Gastroesophageal sphincter (tissue), 4 donors: ENCODE data around the gene MAP2K1. TPM values are rescaled to one million over a fixed set of nuclear protein-coding genes. Genes with fewer than 3 reads are reported as not detected.
"Not testable (repeated sequence)": the region's sequence is repeated elsewhere in the genome, so short reads cannot be mapped to it uniquely, and the experiment has no call there.

ENCODE experiments used
- ATAC-seq: fragments of 150-250 bp; one replicate; pipeline ENCODE4 v1.9.1; 2016; ENCODE audit warnings: mild to moderate bottlenecking, moderate library complexity
- H3K27ac ChIP-seq, 4 donors: fragments of 200-600 bp; sonication (generic) in 3 of 4; 1 replicate in 3 of 4; 2 replicates in 1 of 4; pipeline ENCODE4 v1.5.1; 2016 to 2019
- H3K27me3 ChIP-seq: fragments of 200-600 bp; sonication (generic); one replicate; pipeline ENCODE4 v1.5.1; 2019
- H3K36me3 ChIP-seq, 2 donors: fragments of 200-600 bp; sonication (generic); one replicate each; pipeline ENCODE4 v1.5.1; 2019; ENCODE audit warnings: control low read depth in 1 of 2
- H3K4me1 ChIP-seq, 3 donors: fragments of 200-600 bp; sonication (generic); 1 replicate in 2 of 3; 2 replicates in 1 of 3; pipeline ENCODE4 v1.5.1; 2016 to 2019; ENCODE audit warnings: control low read depth in 2 of 3
- H3K4me3 ChIP-seq, 2 donors: fragments of 200-600 bp; sonication (generic); one replicate each; pipeline ENCODE4 v1.5.1; 2019; ENCODE audit warnings: mild to moderate bottlenecking in 1 of 2, moderate library complexity in 1 of 2
- H3K9me3 ChIP-seq, 3 donors: fragments of 200-600 bp; sonication (generic); one replicate each; pipeline ENCODE4 v1.5.1; 2017 to 2019; ENCODE audit warnings: control low read depth in 2 of 3
- EP300 ChIP-seq: sonication (generic); formaldehyde crosslinking; IDR thresholded peaks from one replicate; pipeline ENCODE4 v1.6.1; 2017; ENCODE audit warnings: antibody characterized with exemption, mild to moderate bottlenecking
- POLR2A ChIP-seq, 2 donors: fragments of 450-650 bp; IDR thresholded peaks; one replicate each; pipeline ENCODE4 v1.6.1; 2017; ENCODE audit warnings: antibody characterized with exemption in 2 of 2, mild to moderate bottlenecking in 2 of 2, moderate library complexity in 1 of 2
- POLR2AphosphoS5 ChIP-seq: sonication (generic); formaldehyde crosslinking; IDR thresholded peaks from one replicate; pipeline ENCODE4 v1.6.1; 2017; ENCODE audit warnings: antibody characterized with exemption
- WGBS, 2 donors: methylation state at CpG; one replicate each; pipeline ENCODE4 v1.1.5; 2018; ENCODE audit warnings: low coverage in 1 of 2; 5-methylcytosine and 5-hydroxymethylcytosine counted together
- total RNA-seq, 4 donors: library from RNA; depleted of rRNA; stranded (reverse); fragments of >200 nt; gene quantifications; one replicate each; pipeline ENCODE4 v1.1.0, GENCODE V29; 2016
- TF ChIP-seq, protein P1 (sequence below), 4 experiments: fragments of 200-600 bp in 2 of 4; fragments of 450-650 bp in 2 of 4; sonication (generic) in 1 of 4; IDR thresholded peaks; one replicate each; pipeline ENCODE4 v1.5.1; 2017 to 2019; ENCODE audit warnings: antibody characterized with exemption in 4 of 4, mild to moderate bottlenecking in 2 of 4, moderate library complexity in 2 of 4

MAP2K1 gene
- 10 to 100 TPM; 27.7 to 47.1 (median 39.6) TPM for total RNA-seq

DNA sequence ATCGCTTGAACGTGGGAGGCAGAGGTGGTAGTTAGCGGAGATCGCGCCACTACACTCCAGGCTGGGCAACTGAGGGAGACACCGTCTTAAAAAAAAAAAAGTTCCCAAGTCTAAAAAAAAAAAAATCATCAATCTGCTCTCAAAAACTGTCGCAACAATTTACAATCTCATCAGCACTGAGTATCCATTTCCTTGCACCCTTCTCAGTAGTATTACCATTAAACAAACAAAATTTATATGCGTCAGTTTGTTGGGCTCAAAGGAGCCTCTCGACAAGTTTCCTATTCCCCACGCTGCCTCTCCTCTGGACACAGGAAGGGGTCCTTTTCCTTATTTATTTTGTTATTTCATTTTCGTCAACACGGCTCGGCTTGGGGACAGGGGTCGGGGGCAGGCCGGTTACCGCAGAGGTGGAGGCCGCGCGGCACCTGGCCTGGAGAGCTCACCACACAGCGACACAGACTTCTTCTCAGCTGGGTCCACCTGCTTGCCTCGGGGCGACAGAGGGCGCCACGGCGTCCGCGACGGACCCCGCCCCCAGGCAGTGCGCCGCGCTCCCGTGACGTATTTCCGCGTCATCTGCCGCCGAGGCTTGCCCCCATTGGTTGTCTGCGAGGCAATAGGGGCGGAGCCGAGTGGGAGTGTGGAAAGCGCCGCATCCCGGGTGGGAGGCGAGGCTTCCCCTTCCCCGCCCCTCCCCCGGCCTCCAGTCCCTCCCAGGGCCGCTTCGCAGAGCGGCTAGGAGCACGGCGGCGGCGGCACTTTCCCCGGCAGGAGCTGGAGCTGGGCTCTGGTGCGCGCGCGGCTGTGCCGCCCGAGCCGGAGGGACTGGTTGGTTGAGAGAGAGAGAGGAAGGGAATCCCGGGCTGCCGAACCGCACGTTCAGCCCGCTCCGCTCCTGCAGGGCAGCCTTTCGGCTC is at the start of gene MAP2K1:
Gene MAP2K1, plus strand, starts transcription at position 709 of the 920 bp plus-strand sequence. CDS start 436 bp downstream, outside the sequence.
- peaks cover 0 to 45% (median 6%) of the 10 kb centered on the region in 3 donors for H3K4me1 ChIP-seq
- TF ChIP-seq POLR2A (IDR thresholded peaks at IDR 0.05) (peak; percentile 58 to 61), EP300 (no peak), POLR2AphosphoS5 (peak; percentile 81)
- TF ChIP-seq, protein P1, sequence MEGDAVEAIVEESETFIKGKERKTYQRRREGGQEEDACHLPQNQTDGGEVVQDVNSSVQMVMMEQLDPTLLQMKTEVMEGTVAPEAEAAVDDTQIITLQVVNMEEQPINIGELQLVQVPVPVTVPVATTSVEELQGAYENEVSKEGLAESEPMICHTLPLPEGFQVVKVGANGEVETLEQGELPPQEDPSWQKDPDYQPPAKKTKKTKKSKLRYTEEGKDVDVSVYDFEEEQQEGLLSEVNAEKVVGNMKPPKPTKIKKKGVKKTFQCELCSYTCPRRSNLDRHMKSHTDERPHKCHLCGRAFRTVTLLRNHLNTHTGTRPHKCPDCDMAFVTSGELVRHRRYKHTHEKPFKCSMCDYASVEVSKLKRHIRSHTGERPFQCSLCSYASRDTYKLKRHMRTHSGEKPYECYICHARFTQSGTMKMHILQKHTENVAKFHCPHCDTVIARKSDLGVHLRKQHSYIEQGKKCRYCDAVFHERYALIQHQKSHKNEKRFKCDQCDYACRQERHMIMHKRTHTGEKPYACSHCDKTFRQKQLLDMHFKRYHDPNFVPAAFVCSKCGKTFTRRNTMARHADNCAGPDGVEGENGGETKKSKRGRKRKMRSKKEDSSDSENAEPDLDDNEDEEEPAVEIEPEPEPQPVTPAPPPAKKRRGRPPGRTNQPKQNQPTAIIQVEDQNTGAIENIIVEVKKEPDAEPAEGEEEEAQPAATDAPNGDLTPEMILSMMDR (IDR thresholded peaks at IDR 0.05) = peak; percentile 49 to 83 (median 74)
- peak within 1 kb of the TSS; percentile 80 to 90 for H3K4me3 ChIP-seq
- H3K36me3 ChIP-seq = no peaks in the 10 kb centered on the region
- no peaks in the 10 kb centered on the region for H3K27me3 ChIP-seq
- 1 to 8% methylated on average over 15 of the region's 69 CpGs for WGBS, 2 donors
- peak; percentile 98 for ATAC-seq
- peak within 1 kb of the TSS; percentile 88 to 99 (median 98) for H3K27ac ChIP-seq
- no peaks in the 10 kb centered on the region for H3K9me3 ChIP-seq

DNA sequence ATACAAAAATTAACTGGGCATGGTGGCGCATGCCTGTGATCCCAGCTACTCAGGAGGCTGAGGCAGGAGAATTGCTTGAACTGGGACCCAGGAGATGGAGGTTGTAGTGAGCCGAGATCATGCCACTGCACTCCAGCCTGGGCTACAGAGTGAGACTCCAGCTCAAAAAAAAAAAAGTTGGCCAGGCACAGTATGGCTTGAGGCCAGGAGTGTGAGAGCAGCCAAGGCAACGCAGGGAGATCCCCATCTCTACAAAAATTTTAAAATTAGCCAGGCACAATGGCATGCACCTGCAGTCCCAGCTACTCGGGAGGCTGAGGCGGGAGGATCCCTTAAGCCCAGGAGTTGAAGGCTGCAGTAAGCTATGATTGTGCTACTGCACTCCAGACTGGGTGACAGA is 38.2 kb upstream of the MAP2K1 start:
- not testable (repeated sequence) for H3K27ac ChIP-seq, ATAC-seq, H3K9me3 ChIP-seq, H3K4me1 ChIP-seq, H3K4me3 ChIP-seq, H3K27me3 ChIP-seq
- peaks cover 0 to 73% of the 10 kb centered on the region in 2 donors for H3K36me3 ChIP-seq
- WGBS, 2 donors = 47 to 100% methylated on average over 1 to 5 of the region's 5 CpGs

DNA sequence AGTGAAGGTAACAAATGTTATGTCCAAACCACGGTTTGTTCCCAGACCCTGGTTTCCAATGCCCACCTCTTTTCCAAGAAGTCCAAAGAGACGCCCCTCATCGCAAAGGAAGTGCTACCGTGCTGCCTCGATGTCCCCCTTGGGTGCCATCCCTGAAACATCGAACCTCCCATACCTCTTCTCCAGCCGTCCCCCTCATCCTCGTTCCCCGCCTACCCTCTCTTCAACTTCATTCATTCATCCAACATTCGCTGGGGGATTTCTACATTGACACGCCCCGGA is 30.7 kb upstream of the MAP2K1 start:
- TF ChIP-seq EP300 = no peak
- no peak for TF ChIP-seq POLR2AphosphoS5
- TF ChIP-seq, protein P1 (IDR thresholded peaks at IDR 0.05) = no peak
- TF ChIP-seq POLR2A (IDR thresholded peaks at IDR 0.05) = no peak
- no peaks in the 10 kb centered on the region for H3K27me3 ChIP-seq
- no peaks in the 10 kb centered on the region for H3K9me3 ChIP-seq
- peaks cover 0 to 14% (median 0%) of the 10 kb centered on the region in 3 donors for H3K4me1 ChIP-seq
- peak overlapping the region; percentile 61 to 87 (median 82) for H3K27ac ChIP-seq
- peaks cover 0 to 20% of the 10 kb centered on the region in 2 donors for H3K36me3 ChIP-seq
- peak overlapping the region; percentile 58 to 61 for H3K4me3 ChIP-seq
- 0 to 2% methylated on average over 12 of the region's 12 CpGs for WGBS, 2 donors
- ATAC-seq = no peak

DNA sequence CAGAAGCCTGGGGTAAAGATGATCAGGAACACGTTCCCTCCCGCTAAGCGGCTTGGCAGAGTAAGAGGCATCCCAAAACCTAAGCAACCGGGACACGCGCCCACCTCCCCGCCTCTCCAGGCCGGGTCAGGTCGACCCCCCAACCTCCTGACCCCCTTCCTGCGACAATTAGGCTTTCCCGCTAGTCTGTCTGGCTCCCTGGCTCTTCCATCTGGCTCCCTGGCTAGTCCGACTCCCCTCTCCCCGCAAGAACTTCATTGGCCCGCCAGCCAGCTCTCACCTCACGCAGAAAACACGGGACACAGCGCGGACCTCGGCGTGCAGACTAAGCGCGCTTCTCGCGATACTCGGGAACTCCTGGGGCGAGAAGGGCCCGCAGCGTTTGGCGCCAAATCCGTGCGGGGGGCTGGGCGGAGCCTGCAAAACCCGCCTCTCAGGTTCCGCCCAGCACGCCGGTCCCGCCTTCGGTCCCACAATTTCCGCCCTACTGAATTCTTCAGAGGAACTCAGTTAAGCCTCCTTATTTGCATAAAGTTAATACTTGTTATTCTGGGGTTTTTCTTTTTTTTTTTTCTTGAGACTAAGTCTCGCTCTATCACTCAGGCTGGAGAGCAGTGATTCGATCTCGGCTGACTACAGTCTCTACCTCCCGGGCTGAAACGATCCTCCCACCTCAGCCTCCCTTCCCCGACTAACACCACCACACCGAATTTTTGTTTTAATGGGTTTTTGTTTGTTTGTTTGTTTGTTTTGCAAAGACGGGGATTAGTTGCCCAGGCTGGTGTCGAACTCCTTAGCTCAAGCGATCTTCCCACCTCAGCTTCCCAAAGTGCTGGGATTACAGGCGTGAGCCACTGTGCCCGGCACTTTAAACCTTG is 30.1 kb upstream of the MAP2K1 start, which contains the start of gene TIPIN:
Gene TIPIN, minus strand, starts transcription at position 327 of the 878 bp plus-strand sequence. CDS start 3,738 bp downstream, outside the sequence.
- peak; percentile 41 to 42 for TF ChIP-seq POLR2A (IDR thresholded peaks at IDR 0.05)
- TF ChIP-seq POLR2AphosphoS5 = peak; percentile 75
- TF ChIP-seq, protein P1 (IDR thresholded peaks at IDR 0.05) = no peak
- H3K9me3 ChIP-seq = no peaks in the 10 kb centered on the region
- no peaks in the 10 kb centered on the region for H3K27me3 ChIP-seq
- H3K4me3 ChIP-seq = peak within 1 kb of the TSS; percentile 58 to 61
- peak within 1 kb of the TSS; percentile 61 to 87 (median 82) for H3K27ac ChIP-seq
- H3K4me1 ChIP-seq = peaks cover 0 to 14% (median 0%) of the 10 kb centered on the region in 3 donors
- 6 to 9% methylated on average over 26 to 27 of the region's 51 CpGs for WGBS, 2 donors
- peaks cover 0 to 14% of the 10 kb centered on the region in 2 donors for H3K36me3 ChIP-seq
- peak; percentile 99 for ATAC-seq

DNA sequence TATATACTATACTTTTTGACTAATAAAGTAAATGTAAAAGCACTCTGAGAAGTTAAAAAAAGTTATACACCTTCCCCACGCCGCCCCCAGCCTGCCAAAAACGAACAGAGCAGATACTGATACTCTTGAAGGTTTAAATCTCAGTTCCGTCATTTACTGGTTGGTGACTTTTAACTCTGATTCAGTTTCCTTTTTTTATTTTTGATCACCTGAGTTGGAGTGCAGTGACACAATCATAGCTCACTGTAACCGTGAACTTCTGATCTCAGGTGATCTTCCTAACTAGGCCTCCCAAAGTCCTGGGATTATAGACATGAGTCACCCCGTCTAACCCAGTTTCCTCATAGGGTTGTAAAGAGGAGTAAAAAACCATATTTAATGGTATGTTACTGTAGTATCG is 27.0 kb upstream of the MAP2K1 start:
- Histone ChIP-seq H3K27me3 (no peaks in the 10 kb centered on the region), H3K27ac (no peak overlapping the region), H3K4me3 (no peak overlapping the region), H3K36me3 (no peaks in the 10 kb centered on the region), H3K4me1 (peaks cover 0 to 14% (median 0%) of the 10 kb centered on the region in 3 donors), H3K9me3 (no peaks in the 10 kb centered on the region)
- TF ChIP-seq POLR2AphosphoS5 (no peak), EP300 (no peak), POLR2A (IDR thresholded peaks at IDR 0.05) (no peak)
- TF ChIP-seq, protein P1 (IDR thresholded peaks at IDR 0.05) = no peak
- 79 to 90% methylated on average over 6 to 7 of the region's 7 CpGs for WGBS, 2 donors
- ATAC-seq = no peak

DNA sequence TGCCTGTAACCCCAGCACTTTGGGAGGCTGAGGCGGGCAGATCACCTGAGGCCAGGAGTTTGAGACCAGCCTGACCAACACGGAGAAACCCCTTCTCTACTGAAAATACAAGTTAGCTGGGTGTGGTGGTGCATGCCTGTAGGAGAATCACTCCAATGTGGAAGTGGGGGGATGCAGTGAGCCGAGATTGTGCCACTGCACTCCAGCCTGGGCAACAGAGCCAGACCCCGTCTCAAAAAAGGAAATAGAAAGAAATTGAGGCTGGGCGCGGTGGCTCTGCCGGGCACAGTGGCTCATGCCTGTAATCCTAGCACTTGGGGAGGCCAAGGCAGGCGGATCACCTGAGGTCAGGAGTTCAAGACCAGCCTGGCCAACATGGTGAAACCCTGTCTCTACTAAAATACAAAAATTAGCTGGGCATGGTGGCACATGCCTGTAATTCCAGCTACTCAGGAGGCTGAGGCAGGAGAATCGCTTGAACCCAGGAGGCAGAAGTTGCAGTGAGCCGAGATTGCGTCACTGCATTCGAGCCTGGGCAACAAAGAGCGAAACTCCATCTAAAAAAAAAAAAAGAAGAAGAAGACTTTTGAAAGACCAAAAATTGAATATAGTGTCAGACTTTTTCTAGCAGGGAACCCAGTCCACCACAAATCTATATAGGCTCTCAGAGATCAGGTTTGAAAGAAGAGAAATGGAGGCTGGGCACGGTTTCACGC is 24.8 kb upstream of the MAP2K1 start:
- 81 to 86% methylated on average over 7 to 15 of the region's 15 CpGs for WGBS, 2 donors
- H3K27me3 ChIP-seq, H3K4me1 ChIP-seq, H3K9me3 ChIP-seq, H3K4me3 ChIP-seq, H3K27ac ChIP-seq, H3K36me3 ChIP-seq, ATAC-seq: not testable (repeated sequence)
